SK-N-MC (cell line): Measurements from ENCODE around the gene SH3GL2.

Source experiments
- EZH2 ChIP-seq: fragments of 200-600 bp; sonication (generic); IDR thresholded peaks from one replicate; pipeline ENCODE4 v1.6.1; 2017; ENCODE audit warnings: antibody characterized with exemption
- FOXP2 ChIP-seq: optimal IDR thresholded peaks from 2 replicates; pipeline ENCODE3; 2011; ENCODE audit warnings: mild to moderate bottlenecking, moderate library complexity; ENCODE audit not compliant: insufficient read depth; ENCODE audit errors: extremely low read length, control extremely low read depth
- POLR2AphosphoS5 ChIP-seq: IDR thresholded peaks from 2 replicates; pipeline ENCODE4 v1.6.1; 2012; ENCODE audit warnings: mild to moderate bottlenecking, low read depth, low read length, borderline replicate concordance

DNA sequence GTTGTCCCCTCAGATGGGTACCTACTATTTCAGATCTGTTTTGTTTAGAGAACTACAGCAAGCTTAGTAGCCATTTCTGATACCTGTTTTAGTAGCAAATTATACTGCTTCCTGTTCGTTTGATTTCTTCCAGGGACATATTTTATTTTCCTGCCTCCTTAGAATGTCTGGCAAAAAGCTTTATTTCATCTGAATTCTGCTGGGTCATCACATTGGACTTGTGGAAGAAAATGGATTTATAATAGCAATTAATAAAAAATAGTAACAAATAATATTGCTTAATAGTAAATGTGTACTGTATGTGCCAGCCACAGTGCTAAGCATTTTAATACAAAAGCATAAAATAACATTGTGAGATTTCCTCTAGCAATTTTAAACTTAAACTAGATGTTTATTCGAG lies 79.4 kb downstream of the SH3GL2 start:
- no peak for TF ChIP-seq EZH2
- TF ChIP-seq POLR2AphosphoS5 = no peak
- TF ChIP-seq FOXP2 = no peak
